SK-MEL-5 (cell line): Measurements from ENCODE around the gene ZFYVE28. TPM values are rescaled to one million over a fixed set of nuclear protein-coding genes. Genes with fewer than 3 reads are reported as not detected.
"Not testable (repeated sequence)": the region's sequence is repeated elsewhere in the genome, so short reads cannot be mapped to it uniquely, and the experiment has no call there.

ENCODE experiments used
- DNase-seq: peaks from one replicate; pipeline ENCODE4 v3.0.0-alpha.2; 2016; ENCODE audit warnings: low read depth, low spot score
- in situ Hi-C: cut with HindIII; loops from 2 replicates; pipeline ENCODE4 v1.10.0; 2016; ENCODE audit warnings: low sequenced_read_pairs, high pct_unique_total_duplicates, low pct_unique_long_range_greater_than_20kb
- polyA plus RNA-seq, 2 experiments: library from polyadenylated mRNA; depleted of rRNA; stranded (reverse); fragments of >200 nt; gene quantifications; 2 replicates each; pipeline ENCODE4 v1.2.3, GENCODE V29; 2015
- total RNA-seq: library from RNA; depleted of rRNA; stranded (reverse); fragments of >200 nt; shearing (Covaris generic); gene quantifications from 2 replicates; pipeline ENCODE4 v1.2.3, GENCODE V29; 2014; rRNA removed

ZFYVE28 gene
- total RNA-seq, result 2.6 and 3.1 TPM in 2 replicates
- polyA plus RNA-seq (2015; cell fraction: cytosol; rRNA removed), result 4.8 and 5.4 TPM in 2 replicates
- polyA plus RNA-seq (2015; cell fraction: nucleus; rRNA removed), result 12.1 and 24.1 TPM in 2 replicates

GRCh38 chr4:2417765-2418649 is at the start of gene ZFYVE28:
ZFYVE28 (minus strand) TSS chr4:2418645; CDS start chr4:2418323, 322 bp downstream.
- DNase-seq, result no peak
- in situ Hi-C loops, result no loop called here

GRCh38 chr4:2465544-2465943 is 47.1 kb upstream of the ZFYVE28 start:
- in situ Hi-C loops, DNase-seq: not testable (repeated sequence)

- no peak for DNase-seq
- in situ Hi-C loops, result no loop called here
Observed at GRCh38 chr4:2465032-2465431, 46.6 kb upstream of the ZFYVE28 start.

GRCh38 chr4:2462992-2463762 is 44.7 kb upstream of the ZFYVE28 start:
- DNase-seq, result no peak
- in situ Hi-C loops, result no loop called here

- in situ Hi-C loops, result no loop called here
- peak; percentile 41 for DNase-seq
Observed at GRCh38 chr4:2462218-2462991, 44.0 kb upstream of the ZFYVE28 start.

- in situ Hi-C loops, result no loop called here
- DNase-seq, result no peak
Observed at GRCh38 chr4:2461246-2461960, 43.0 kb upstream of the ZFYVE28 start.

- no peak for DNase-seq
- in situ Hi-C loops, result no loop called here
Observed at GRCh38 chr4:2459589-2460349, 41.3 kb upstream of the ZFYVE28 start.

GRCh38 chr4:2458546-2459491 is 40.4 kb upstream of the ZFYVE28 start:
- no peak for DNase-seq
- in situ Hi-C loops, result no loop called here

GRCh38 chr4:2457481-2458295 is 39.2 kb upstream of the ZFYVE28 start:
- no peak for DNase-seq
- in situ Hi-C loops, result no loop called here

- in situ Hi-C loops, result no loop called here
Observed at GRCh38 chr4:2451821-2452785, 33.7 kb upstream of the ZFYVE28 start.

GRCh38 chr4:2451036-2451520 is 32.6 kb upstream of the ZFYVE28 start:
- in situ Hi-C loops, result no loop called here
- DNase-seq, result no peak

More at GRCh38 chr4:2451821-2452785, 33.7 kb upstream of the ZFYVE28 start:
- DNase-seq, result no peak

- no peak for DNase-seq
- in situ Hi-C loops, result no loop called here
Observed at GRCh38 chr4:2450394-2451035, 32.1 kb upstream of the ZFYVE28 start.
